Neural crest cell (in vitro differentiated cells): ENCODE results near the gene PRAMEF4. TPM values are rescaled to one million over a fixed set of nuclear protein-coding genes. Genes with fewer than 3 reads are reported as not detected.
"Not testable (repeated sequence)": the region's sequence is repeated elsewhere in the genome, so short reads cannot be mapped to it uniquely, and the experiment has no call there.

Experiments used
- DNase-seq: peaks from one replicate; pipeline ENCODE4 v3.0.0; 2021; ENCODE audit warnings: low read depth, mixed read lengths, low spot score
- H3K27ac Mint-ChIP-seq: one replicate; pipeline ENCODE4 v1.8.0; 2021; ENCODE audit warnings: mild to moderate bottlenecking, mixed read lengths; ENCODE audit not compliant: unreplicated experiment
- H3K27me3 Mint-ChIP-seq: 2 replicates; pipeline ENCODE4 v1.8.0; 2021; ENCODE audit warnings: low read depth, mild to moderate bottlenecking, mixed read lengths
- H3K36me3 Mint-ChIP-seq: 2 replicates; pipeline ENCODE4 v1.8.0; 2021; ENCODE audit warnings: low read depth, mild to moderate bottlenecking, mixed read lengths
- H3K4me1 Mint-ChIP-seq: 2 replicates; pipeline ENCODE4 v1.8.0; 2021; ENCODE audit warnings: mixed read lengths
- H3K4me3 Mint-ChIP-seq: one replicate; pipeline ENCODE4 v1.8.0; 2021; ENCODE audit warnings: mild to moderate bottlenecking, mixed read lengths
- H3K9me3 Mint-ChIP-seq: 2 replicates; pipeline ENCODE4 v1.8.0; 2021; ENCODE audit warnings: mixed read lengths
- total RNA-seq: library from RNA; stranded (reverse); gene quantifications from 2 replicates; pipeline ENCODE4 v1.2.1, GENCODE V29; 2021
- TF ChIP-seq, protein P1 (sequence below): fragments of 200-600 bp; sonication (generic); conservative IDR thresholded peaks from 2 replicates; pipeline ENCODE4 v1.5.0; 2021; ENCODE audit warnings: antibody characterized with exemption, mild to moderate bottlenecking

Gene PRAMEF4
- total RNA-seq, 1 donor from 2014 or later: not detected

DNA sequence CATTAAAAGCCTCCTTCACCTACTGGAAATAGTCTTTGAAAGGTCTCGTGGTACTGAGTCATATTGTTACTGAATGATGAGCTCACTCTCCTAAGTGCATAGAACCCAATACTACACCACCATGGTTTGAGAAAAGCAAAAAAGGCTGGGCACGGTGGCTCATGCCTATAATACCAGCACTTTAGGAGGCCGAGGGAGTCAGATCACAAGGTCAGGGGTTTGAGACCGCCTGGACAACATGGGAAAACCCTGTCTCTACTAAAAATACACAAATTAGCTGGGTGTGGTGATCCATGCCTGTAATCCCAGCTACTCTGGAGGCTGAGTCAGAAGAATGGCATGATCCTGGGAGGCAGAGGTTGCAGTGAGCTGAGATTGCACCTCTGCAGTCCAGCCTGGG is 34.2 kb downstream of the PRAMEF4 start:
- H3K27me3 Mint-ChIP-seq: no peaks in the 10 kb centered on the region
- DNase-seq: no peak
- no peak overlapping the region for H3K4me3 Mint-ChIP-seq
- TF ChIP-seq, protein P1, sequence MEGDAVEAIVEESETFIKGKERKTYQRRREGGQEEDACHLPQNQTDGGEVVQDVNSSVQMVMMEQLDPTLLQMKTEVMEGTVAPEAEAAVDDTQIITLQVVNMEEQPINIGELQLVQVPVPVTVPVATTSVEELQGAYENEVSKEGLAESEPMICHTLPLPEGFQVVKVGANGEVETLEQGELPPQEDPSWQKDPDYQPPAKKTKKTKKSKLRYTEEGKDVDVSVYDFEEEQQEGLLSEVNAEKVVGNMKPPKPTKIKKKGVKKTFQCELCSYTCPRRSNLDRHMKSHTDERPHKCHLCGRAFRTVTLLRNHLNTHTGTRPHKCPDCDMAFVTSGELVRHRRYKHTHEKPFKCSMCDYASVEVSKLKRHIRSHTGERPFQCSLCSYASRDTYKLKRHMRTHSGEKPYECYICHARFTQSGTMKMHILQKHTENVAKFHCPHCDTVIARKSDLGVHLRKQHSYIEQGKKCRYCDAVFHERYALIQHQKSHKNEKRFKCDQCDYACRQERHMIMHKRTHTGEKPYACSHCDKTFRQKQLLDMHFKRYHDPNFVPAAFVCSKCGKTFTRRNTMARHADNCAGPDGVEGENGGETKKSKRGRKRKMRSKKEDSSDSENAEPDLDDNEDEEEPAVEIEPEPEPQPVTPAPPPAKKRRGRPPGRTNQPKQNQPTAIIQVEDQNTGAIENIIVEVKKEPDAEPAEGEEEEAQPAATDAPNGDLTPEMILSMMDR: no peak
- H3K27ac Mint-ChIP-seq: no peak overlapping the region
- H3K9me3 Mint-ChIP-seq: peaks cover 5% of the 10 kb centered on the region
- no peaks in the 10 kb centered on the region for H3K36me3 Mint-ChIP-seq
- H3K4me1 Mint-ChIP-seq: no peaks in the 10 kb centered on the region

GRCh38 chr1:12848620-12849019 is 37.4 kb downstream of the PRAMEF4 start, which contains the start of gene HNRNPCL1:
HNRNPCL1 (minus strand) TSS chr1:12848720; CDS start chr1:12848289, 431 bp downstream.
- DNase-seq, H3K36me3 Mint-ChIP-seq, H3K4me3 Mint-ChIP-seq, H3K27ac Mint-ChIP-seq, H3K9me3 Mint-ChIP-seq, H3K4me1 Mint-ChIP-seq, H3K27me3 Mint-ChIP-seq: not testable (repeated sequence)

- not testable (repeated sequence) for H3K36me3 Mint-ChIP-seq, H3K4me3 Mint-ChIP-seq, H3K4me1 Mint-ChIP-seq, H3K27ac Mint-ChIP-seq, H3K9me3 Mint-ChIP-seq, DNase-seq, H3K27me3 Mint-ChIP-seq
These were observed 52.8 kb downstream of the PRAMEF4 start for GRCh38 chr1:12833251-12833650.

DNA sequence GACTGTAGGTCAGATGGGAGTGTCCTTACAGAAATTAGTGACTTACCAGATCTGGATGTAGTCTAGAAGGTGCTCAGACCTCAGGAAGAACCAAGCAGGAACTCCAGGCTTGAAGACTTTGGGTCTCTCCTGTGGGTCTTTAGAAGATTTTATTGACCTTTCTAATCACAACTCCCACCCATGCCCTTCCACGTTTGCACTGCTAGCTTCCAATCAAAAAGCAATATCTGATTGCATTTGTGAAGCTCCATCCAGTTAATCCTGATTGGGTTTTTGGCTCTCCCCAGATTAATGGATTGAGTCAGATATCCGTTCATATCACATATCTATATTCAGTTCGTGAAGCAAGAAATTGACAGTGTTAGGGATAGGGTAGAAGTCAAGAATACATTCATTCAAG is 54.7 kb downstream of the PRAMEF4 start, which contains the start of gene PRAMEF11:
PRAMEF11 (minus strand) TSS at position 101 of the 400 bp plus-strand sequence. CDS start 2,621 bp downstream, outside the sequence.
- not testable (repeated sequence) for H3K4me3 Mint-ChIP-seq, H3K9me3 Mint-ChIP-seq, DNase-seq, H3K27me3 Mint-ChIP-seq, H3K36me3 Mint-ChIP-seq, H3K27ac Mint-ChIP-seq, H3K4me1 Mint-ChIP-seq

Other genes starting within 250 kb of the PRAMEF4 start
- not detected in 2 replicates for gene AADACL4, start 242.1 kb downstream of the PRAMEF4 start, total RNA-seq
- gene AADACL3, start 170.1 kb downstream of the PRAMEF4 start, total RNA-seq: not detected in 2 replicates
- gene CFAP107, start 140.0 kb downstream of the PRAMEF4 start, total RNA-seq: not detected in 2 replicates
- gene PRAMEF12, start 112.5 kb downstream of the PRAMEF4 start, total RNA-seq: not detected in 2 replicates
- not detected in 2 replicates for gene PRAMEF1, start 94.8 kb downstream of the PRAMEF4 start, total RNA-seq
- gene PRAMEF11, start 54.8 kb downstream of the PRAMEF4 start, total RNA-seq: not detected in 2 replicates
- gene HNRNPCL1, start 37.5 kb downstream of the PRAMEF4 start, total RNA-seq: not detected in 2 replicates
- not detected in 2 replicates for gene PRAMEF2, start 29.1 kb downstream of the PRAMEF4 start, total RNA-seq
- not detected in 2 replicates for gene PRAMEF10, start 12.1 kb upstream of the PRAMEF4 start, total RNA-seq
- not detected in 2 replicates for gene PRAMEF7, start 30.4 kb upstream of the PRAMEF4 start, total RNA-seq
- gene PRAMEF6, start 61.4 kb upstream of the PRAMEF4 start, total RNA-seq: not detected in 2 replicates
- not detected in 2 replicates for gene PRAMEF27, start 170.4 kb upstream of the PRAMEF4 start, total RNA-seq
- gene HNRNPCL3, start 174.6 kb upstream of the PRAMEF4 start, total RNA-seq: not detected in 2 replicates
- not detected in 2 replicates for gene PRAMEF25, start 184.6 kb upstream of the PRAMEF4 start, total RNA-seq
- gene HNRNPCL2, start 230.7 kb upstream of the PRAMEF4 start, total RNA-seq: not detected in 2 replicates